Neuronal stem cell (in vitro differentiated cells): ENCODE data around the gene DEFB132.
"Not testable (repeated sequence)": the region's sequence is repeated elsewhere in the genome, so short reads cannot be mapped to it uniquely, and the experiment has no call there.

ENCODE experiments used
- DNase-seq: peaks from one replicate; pipeline ENCODE4 v3.0.0-alpha.2; 2013; ENCODE audit warnings: low spot score
- H2AFZ ChIP-seq: one replicate; pipeline ENCODE4 v1.6.1; 2013; ENCODE audit warnings: mild to moderate bottlenecking, low read length, inconsistent platforms
- H2AK5ac ChIP-seq: 2 replicates; pipeline ENCODE4 v1.6.1; 2013; ENCODE audit warnings: low read depth, mild to moderate bottlenecking, inconsistent platforms, low read length, moderate library complexity, mixed read lengths
- H2BK120ac ChIP-seq: 2 replicates; pipeline ENCODE4 v1.6.1; 2013; ENCODE audit warnings: low read depth, mild to moderate bottlenecking, inconsistent platforms, low read length, moderate library complexity, mixed read lengths
- H2BK12ac ChIP-seq: one replicate; pipeline ENCODE4 v1.6.1; 2013; ENCODE audit warnings: low read length, inconsistent platforms
- H2BK15ac ChIP-seq: 2 replicates; pipeline ENCODE4 v1.6.1; 2013; ENCODE audit warnings: mild to moderate bottlenecking, low read length, inconsistent platforms, mixed read lengths
- H2BK5ac ChIP-seq: one replicate; pipeline ENCODE4 v1.6.1; 2013; ENCODE audit warnings: inconsistent platforms, mild to moderate bottlenecking, low read length, moderate library complexity
- H3K14ac ChIP-seq: one replicate; pipeline ENCODE4 v1.6.1; 2013; ENCODE audit warnings: low read length, inconsistent platforms
- H3K18ac ChIP-seq: 2 replicates; pipeline ENCODE4 v1.6.1; 2013; ENCODE audit warnings: low read length, inconsistent platforms
- H3K23ac ChIP-seq: 2 replicates; pipeline ENCODE4 v1.6.1; 2013; ENCODE audit warnings: low read depth, mild to moderate bottlenecking, mixed read lengths, low read length, inconsistent platforms; ENCODE audit not compliant: poor library complexity
- H3K27ac ChIP-seq: replicated peaks from 3 replicates; pipeline ENCODE4 v1.5.1; 2013; ENCODE audit warnings: low read length, inconsistent platforms
- H3K27me3 ChIP-seq, 3 experiments: 2 replicates each; pipeline ENCODE4 v1.6.1; 2013; ENCODE audit warnings: low read length in 3 of 3, mild to moderate bottlenecking in 2 of 3, inconsistent platforms in 1 of 3, low read depth in 1 of 3, mixed read lengths in 1 of 3, moderate library complexity in 1 of 3; ENCODE audit not compliant: control insufficient read depth in 3 of 3, insufficient read depth in 3 of 3
- H3K36me3 ChIP-seq, 2 donors: replicated peaks in 1 of 2; 2 replicates each; pipeline ENCODE4 v1.6.1; 2013; ENCODE audit warnings: low read length in 2 of 2; ENCODE audit not compliant: control insufficient read depth in 2 of 2, insufficient read depth in 2 of 2
- H3K4ac ChIP-seq: 2 replicates; pipeline ENCODE4 v1.6.1; 2013; ENCODE audit warnings: inconsistent platforms, mild to moderate bottlenecking, low read length, moderate library complexity
- H3K4me1 ChIP-seq, 2 donors: 1 replicate in 1 of 2; 2 replicates in 1 of 2; pipeline ENCODE4 v1.6.1; 2013; ENCODE audit warnings: low read length in 2 of 2, low read depth in 1 of 2; ENCODE audit not compliant: control insufficient read depth in 2 of 2, insufficient read depth in 1 of 2
- H3K4me2 ChIP-seq: one replicate; pipeline ENCODE4 v1.6.1; 2013; ENCODE audit warnings: mild to moderate bottlenecking, low read length, inconsistent platforms; ENCODE audit not compliant: insufficient read depth, poor library complexity, severe bottlenecking
- H3K4me3 ChIP-seq, 2 donors: 2 replicates each; pipeline ENCODE4 v1.5.1; 2013; ENCODE audit warnings: low read length in 2 of 2, mild to moderate bottlenecking in 2 of 2, inconsistent platforms in 1 of 2, moderate library complexity in 1 of 2
- H3K79me1 ChIP-seq: one replicate; pipeline ENCODE4 v1.6.1; 2013; ENCODE audit warnings: low read depth, mild to moderate bottlenecking, inconsistent platforms, low read length, moderate library complexity
- H3K9ac ChIP-seq: one replicate; pipeline ENCODE4 v1.6.1; 2013; ENCODE audit warnings: mild to moderate bottlenecking, low read depth, low read length, inconsistent platforms; ENCODE audit not compliant: poor library complexity
- H3K9me3 ChIP-seq, 2 donors: replicated peaks in 1 of 2; 2 replicates each; pipeline versions ENCODE3 to v1.6.1; 2013; ENCODE audit warnings: low read length in 2 of 2, mild to moderate bottlenecking in 2 of 2, inconsistent platforms in 1 of 2, low read depth in 1 of 2, mixed read lengths in 1 of 2, moderate library complexity in 1 of 2; ENCODE audit not compliant: control insufficient read depth in 2 of 2, insufficient read depth in 1 of 2
- H4K8ac ChIP-seq: one replicate; pipeline ENCODE4 v1.6.1; 2013; ENCODE audit warnings: low read depth, mild to moderate bottlenecking, inconsistent platforms, low read length, moderate library complexity
- H4K91ac ChIP-seq: one replicate; pipeline ENCODE4 v1.6.1; 2013; ENCODE audit warnings: low read length, low read depth, mild to moderate bottlenecking, inconsistent platforms; ENCODE audit not compliant: poor library complexity
- WGBS, 2 donors: extraction: QIAGEN DNeasy Blood & Tissue Kit; methylation state at CpG; one replicate each; pipeline ENCODE4 v1.1.7; 2013; ENCODE audit warnings: missing lambda C conversion rate in 2 of 2, mixed read lengths in 1 of 2; ENCODE audit not compliant: insufficient read length in 2 of 2, insufficient replicate concordance in 1 of 2; ENCODE audit errors: extremely low coverage in 2 of 2; 5-methylcytosine and 5-hydroxymethylcytosine counted together

Gene DEFB132

DNA sequence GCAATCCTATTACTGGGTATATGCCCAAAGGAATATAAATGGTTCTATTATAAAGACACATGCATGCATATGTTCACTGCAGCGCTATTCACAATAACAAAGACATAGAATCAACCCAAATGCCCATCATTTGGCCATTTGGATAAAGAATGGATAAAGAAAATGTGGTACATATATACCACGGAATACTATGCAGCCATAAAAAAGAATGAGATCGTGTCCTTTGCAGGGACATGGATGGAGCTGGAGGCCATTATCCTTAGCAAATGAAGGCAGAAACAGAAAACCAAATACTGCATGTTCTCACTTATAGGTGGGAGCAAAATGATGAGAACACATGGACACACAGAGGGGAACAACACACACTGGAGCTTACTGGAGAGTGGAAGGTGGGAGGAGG is 31.6 kb upstream of the DEFB132 start:
- H3K4ac ChIP-seq, H4K8ac ChIP-seq, H3K4me3 ChIP-seq, H2BK120ac ChIP-seq, H2BK5ac ChIP-seq, DNase-seq, H3K79me1 ChIP-seq, H2BK15ac ChIP-seq, H4K91ac ChIP-seq, H3K4me1 ChIP-seq, H3K9ac ChIP-seq, H3K36me3 ChIP-seq, H2AK5ac ChIP-seq, H3K23ac ChIP-seq, H3K18ac ChIP-seq, H3K4me2 ChIP-seq, H2BK12ac ChIP-seq, H3K9me3 ChIP-seq, H3K27ac ChIP-seq, H3K14ac ChIP-seq, H2AFZ ChIP-seq: not testable (repeated sequence)
- no CpG with 5 or more reads among the region's 3 CpGs for WGBS, 2 donors
- peaks cover 0 to 10% (median 0%) of the 10 kb centered on the region in 3 experiments for H3K27me3 ChIP-seq

DNA sequence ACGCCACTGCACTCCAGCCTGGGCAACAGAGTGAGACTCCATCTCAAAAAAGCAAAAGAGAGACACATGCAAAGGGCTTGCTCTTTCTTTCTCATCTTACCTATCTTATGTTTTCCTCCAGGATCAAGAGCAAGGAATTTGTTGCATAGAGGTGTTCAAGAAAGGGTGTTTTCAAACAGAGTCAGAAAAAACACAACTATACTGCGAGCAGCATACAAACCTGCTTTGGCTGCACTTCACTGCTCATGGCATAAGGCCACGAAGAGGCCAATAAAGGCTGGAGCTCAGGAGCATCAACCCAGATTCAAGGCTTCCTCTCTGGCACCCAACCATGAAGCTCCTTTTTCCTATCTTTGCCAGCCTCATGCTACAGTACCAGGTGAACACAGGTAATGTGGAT is 30.6 kb upstream of the DEFB132 start, which contains the start of gene DEFB129:
Gene DEFB129 (plus strand): TSS at position 301 of the 400 bp plus-strand sequence. CDS start 31 bp downstream, at position 332.
- Histone ChIP-seq H3K4me1 (peaks cover 0 to 2% of the 10 kb centered on the region in 2 donors), H2BK15ac (no peak within 1 kb of the TSS), H3K23ac (no peak within 1 kb of the TSS), H3K9ac (no peak within 1 kb of the TSS), H3K4me3 (no peak within 1 kb of the TSS), H2BK120ac (no peak within 1 kb of the TSS), H4K8ac (no peak within 1 kb of the TSS), H3K27ac (no peak within 1 kb of the TSS), H3K79me1 (no peaks in the 10 kb centered on the region), H2AK5ac (no peak within 1 kb of the TSS), H2BK5ac (no peak within 1 kb of the TSS), H2AFZ (peak within 1 kb of the TSS; percentile 26), H3K9me3 (no peaks in the 10 kb centered on the region), H3K4me2 (no peak within 1 kb of the TSS), H3K36me3 (no peaks in the 10 kb centered on the region), H3K27me3 (peaks cover 0 to 10% (median 0%) of the 10 kb centered on the region in 3 experiments), H3K18ac (no peak within 1 kb of the TSS), H2BK12ac (no peak within 1 kb of the TSS), H3K14ac (no peak within 1 kb of the TSS), H3K4ac (no peak within 1 kb of the TSS), H4K91ac (no peak within 1 kb of the TSS)
- no CpG with 5 or more reads among the region's 3 CpGs for WGBS, 2 donors
- no peak for DNase-seq

DNA sequence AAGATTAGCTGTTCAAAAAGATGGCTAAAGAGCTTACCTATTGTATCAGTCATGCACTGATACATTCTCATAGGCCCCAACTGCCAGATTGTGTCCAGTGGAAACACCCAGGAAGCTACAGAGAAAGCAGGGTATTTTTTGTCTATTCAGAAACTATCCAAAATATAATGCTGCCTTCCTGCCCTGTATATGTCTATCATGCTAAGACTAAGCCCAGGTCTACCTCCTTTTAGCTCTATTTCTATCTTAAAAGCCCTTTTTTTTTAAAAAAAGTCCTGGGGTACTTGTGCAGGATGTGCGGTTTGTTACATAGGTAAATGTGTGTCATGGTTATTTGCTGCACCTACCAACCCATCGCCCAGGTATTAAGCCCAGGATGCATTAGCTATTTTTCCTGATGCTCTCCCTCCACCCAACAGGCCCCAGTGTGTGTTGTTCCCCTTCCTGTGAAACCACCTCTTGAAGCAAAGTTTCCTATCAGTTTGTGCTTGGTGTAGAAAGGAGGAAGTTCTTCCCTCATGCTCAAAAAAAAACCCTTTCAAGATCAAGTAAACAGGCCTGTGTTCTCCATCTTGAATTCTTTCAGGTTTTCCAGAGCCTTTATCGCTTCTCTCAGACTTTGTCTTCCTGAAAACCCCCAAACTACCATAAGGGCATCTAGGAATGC is 30.0 kb upstream of the DEFB132 start:
- WGBS, 2 donors: no CpG with 5 or more reads among the region's 3 CpGs
- Histone ChIP-seq H3K4me3 (no peak overlapping the region), H3K79me1 (no peaks in the 10 kb centered on the region), H3K4me2 (no peak overlapping the region), H3K4me1 (peaks cover 0 to 2% of the 10 kb centered on the region in 2 donors), H2AFZ (peak overlapping the region; percentile 26), H3K14ac (no peak overlapping the region), H2AK5ac (no peak overlapping the region), H2BK120ac (no peak overlapping the region), H3K23ac (no peak overlapping the region), H2BK12ac (no peak overlapping the region), H2BK15ac (no peak overlapping the region), H3K18ac (no peak overlapping the region), H3K4ac (no peak overlapping the region), H3K9me3 (no peaks in the 10 kb centered on the region), H2BK5ac (no peak overlapping the region), H3K27me3 (peaks cover 0 to 10% (median 0%) of the 10 kb centered on the region in 3 experiments), H3K9ac (no peak overlapping the region), H3K27ac (no peak overlapping the region), H4K8ac (no peak overlapping the region), H3K36me3 (no peaks in the 10 kb centered on the region), H4K91ac (no peak overlapping the region)
- no peak for DNase-seq

DNA sequence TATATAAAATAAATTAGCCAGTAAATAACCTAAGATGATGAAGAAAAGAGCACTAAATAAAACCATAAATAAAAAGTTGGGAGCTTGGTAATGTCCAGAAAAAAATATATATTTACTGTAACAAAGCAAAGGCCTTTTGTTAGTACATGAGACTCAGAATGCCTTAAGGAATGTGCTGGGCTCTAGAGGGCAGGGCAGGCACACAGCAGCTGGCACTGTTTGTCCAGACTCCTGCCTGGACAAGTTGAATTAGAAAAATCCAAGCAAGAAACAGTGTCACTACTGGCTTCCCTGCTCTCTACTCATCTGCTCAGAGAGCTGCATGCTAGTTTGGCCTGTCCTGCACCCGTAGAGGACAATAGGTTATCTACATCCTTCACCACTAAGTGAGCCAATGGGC is 21.6 kb upstream of the DEFB132 start:
- H3K79me1 ChIP-seq: no peaks in the 10 kb centered on the region
- no CpG with 5 or more reads among the region's 1 CpG for WGBS, 2 donors
- H3K14ac ChIP-seq: no peak overlapping the region
- DNase-seq: no peak
- H4K8ac ChIP-seq: no peak overlapping the region
- H3K18ac ChIP-seq: no peak overlapping the region
- no peak overlapping the region for H2BK5ac ChIP-seq
- no peak overlapping the region for H2BK12ac ChIP-seq
- H4K91ac ChIP-seq: no peak overlapping the region
- H3K9me3 ChIP-seq: peaks cover 0 to 2% of the 10 kb centered on the region in 2 donors
- H3K36me3 ChIP-seq: no peaks in the 10 kb centered on the region
- H3K4ac ChIP-seq: no peak overlapping the region
- H3K27me3 ChIP-seq: peaks cover 0 to 7% (median 1%) of the 10 kb centered on the region in 3 experiments
- H3K4me3 ChIP-seq: no peak overlapping the region
- no peak overlapping the region for H2BK15ac ChIP-seq
- no peak overlapping the region for H3K9ac ChIP-seq
- H2AFZ ChIP-seq: no peak overlapping the region
- no peak overlapping the region for H3K4me2 ChIP-seq
- H2AK5ac ChIP-seq: no peak overlapping the region
- no peak overlapping the region for H3K23ac ChIP-seq
- peaks cover 0 to 6% of the 10 kb centered on the region in 2 donors for H3K4me1 ChIP-seq
- H3K27ac ChIP-seq: no peak overlapping the region
- no peak overlapping the region for H2BK120ac ChIP-seq
